ENCODE measurements around the gene ACOT9.
"Not testable (repeated sequence)": the region's sequence is repeated elsewhere in the genome, so short reads cannot be mapped to it uniquely, and the experiment has no call there.

GRCh38 chrX:23660083-23660765 lies 82.9 kb downstream of the ACOT9 start:
- TF ChIP-seq, protein P1, sequence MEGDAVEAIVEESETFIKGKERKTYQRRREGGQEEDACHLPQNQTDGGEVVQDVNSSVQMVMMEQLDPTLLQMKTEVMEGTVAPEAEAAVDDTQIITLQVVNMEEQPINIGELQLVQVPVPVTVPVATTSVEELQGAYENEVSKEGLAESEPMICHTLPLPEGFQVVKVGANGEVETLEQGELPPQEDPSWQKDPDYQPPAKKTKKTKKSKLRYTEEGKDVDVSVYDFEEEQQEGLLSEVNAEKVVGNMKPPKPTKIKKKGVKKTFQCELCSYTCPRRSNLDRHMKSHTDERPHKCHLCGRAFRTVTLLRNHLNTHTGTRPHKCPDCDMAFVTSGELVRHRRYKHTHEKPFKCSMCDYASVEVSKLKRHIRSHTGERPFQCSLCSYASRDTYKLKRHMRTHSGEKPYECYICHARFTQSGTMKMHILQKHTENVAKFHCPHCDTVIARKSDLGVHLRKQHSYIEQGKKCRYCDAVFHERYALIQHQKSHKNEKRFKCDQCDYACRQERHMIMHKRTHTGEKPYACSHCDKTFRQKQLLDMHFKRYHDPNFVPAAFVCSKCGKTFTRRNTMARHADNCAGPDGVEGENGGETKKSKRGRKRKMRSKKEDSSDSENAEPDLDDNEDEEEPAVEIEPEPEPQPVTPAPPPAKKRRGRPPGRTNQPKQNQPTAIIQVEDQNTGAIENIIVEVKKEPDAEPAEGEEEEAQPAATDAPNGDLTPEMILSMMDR (IDR thresholded peaks at IDR 0.05): not testable (repeated sequence)
- not testable (repeated sequence) for TF ChIP-seq CHD4 (IDR thresholded peaks at IDR 0.05; ENCODE audit: borderline replicate concordance); EP300 (IDR thresholded peaks at IDR 0.05); POLR2A (IDR thresholded peaks at IDR 0.05; ENCODE audit: low read length); HMGXB4 (CRISPR knock-in tag; IDR thresholded peaks at IDR 0.05; ENCODE audit: borderline replicate concordance); RARB (CRISPR knock-in tag; IDR thresholded peaks at IDR 0.05); NFE2L2 (conservative IDR thresholded peaks at IDR 0.05; ENCODE audit: low read length); POLR2AphosphoS2 (conservative IDR thresholded peaks at IDR 0.05; ENCODE audit: low read length); REST (IDR thresholded peaks at IDR 0.05); ESRRA (IDR thresholded peaks at IDR 0.05; ENCODE audit: borderline replicate concordance, low read length); RNF2 (IDR thresholded peaks at IDR 0.05; ENCODE audit: borderline replicate concordance, low read depth)
- TF ChIP-seq, protein P2, sequence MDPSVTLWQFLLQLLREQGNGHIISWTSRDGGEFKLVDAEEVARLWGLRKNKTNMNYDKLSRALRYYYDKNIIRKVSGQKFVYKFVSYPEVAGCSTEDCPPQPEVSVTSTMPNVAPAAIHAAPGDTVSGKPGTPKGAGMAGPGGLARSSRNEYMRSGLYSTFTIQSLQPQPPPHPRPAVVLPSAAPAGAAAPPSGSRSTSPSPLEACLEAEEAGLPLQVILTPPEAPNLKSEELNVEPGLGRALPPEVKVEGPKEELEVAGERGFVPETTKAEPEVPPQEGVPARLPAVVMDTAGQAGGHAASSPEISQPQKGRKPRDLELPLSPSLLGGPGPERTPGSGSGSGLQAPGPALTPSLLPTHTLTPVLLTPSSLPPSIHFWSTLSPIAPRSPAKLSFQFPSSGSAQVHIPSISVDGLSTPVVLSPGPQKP (IDR thresholded peaks at IDR 0.05; ENCODE audit: low read depth, low read length): not testable (repeated sequence)
